Measurements from ENCODE around the gene RAVER1.

The RAVER1 gene

GRCh38 chr19:10318807-10319682 is 14.3 kb downstream of the RAVER1 start:
- H3K79me2 ChIP-seq: no peaks in the 10 kb centered on the region
- no peaks in the 10 kb centered on the region for H3K27me3 ChIP-seq (ENCODE audit: control insufficient read depth, insufficient read depth, low read length)
- H3K9ac ChIP-seq: no peak overlapping the region
- no peaks in the 10 kb centered on the region for H3K36me3 ChIP-seq (ENCODE audit: control insufficient read depth, insufficient read depth, low read length)
- no peak overlapping the region for H2AFZ ChIP-seq
- no peak overlapping the region for H3K27ac ChIP-seq
- H3K9me3 ChIP-seq (ENCODE audit: control insufficient read depth, low read length): no peaks in the 10 kb centered on the region
- no peak overlapping the region for H3K4me2 ChIP-seq (ENCODE audit: low read length)
- no peak overlapping the region for H3K4me3 ChIP-seq (ENCODE audit: low read depth, low read length)
- TF ChIP-seq, protein P1, sequence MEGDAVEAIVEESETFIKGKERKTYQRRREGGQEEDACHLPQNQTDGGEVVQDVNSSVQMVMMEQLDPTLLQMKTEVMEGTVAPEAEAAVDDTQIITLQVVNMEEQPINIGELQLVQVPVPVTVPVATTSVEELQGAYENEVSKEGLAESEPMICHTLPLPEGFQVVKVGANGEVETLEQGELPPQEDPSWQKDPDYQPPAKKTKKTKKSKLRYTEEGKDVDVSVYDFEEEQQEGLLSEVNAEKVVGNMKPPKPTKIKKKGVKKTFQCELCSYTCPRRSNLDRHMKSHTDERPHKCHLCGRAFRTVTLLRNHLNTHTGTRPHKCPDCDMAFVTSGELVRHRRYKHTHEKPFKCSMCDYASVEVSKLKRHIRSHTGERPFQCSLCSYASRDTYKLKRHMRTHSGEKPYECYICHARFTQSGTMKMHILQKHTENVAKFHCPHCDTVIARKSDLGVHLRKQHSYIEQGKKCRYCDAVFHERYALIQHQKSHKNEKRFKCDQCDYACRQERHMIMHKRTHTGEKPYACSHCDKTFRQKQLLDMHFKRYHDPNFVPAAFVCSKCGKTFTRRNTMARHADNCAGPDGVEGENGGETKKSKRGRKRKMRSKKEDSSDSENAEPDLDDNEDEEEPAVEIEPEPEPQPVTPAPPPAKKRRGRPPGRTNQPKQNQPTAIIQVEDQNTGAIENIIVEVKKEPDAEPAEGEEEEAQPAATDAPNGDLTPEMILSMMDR (IDR thresholded peaks at IDR 0.05): no peak
- peaks cover 9% of the 10 kb centered on the region for H3K4me1 ChIP-seq

DNA sequence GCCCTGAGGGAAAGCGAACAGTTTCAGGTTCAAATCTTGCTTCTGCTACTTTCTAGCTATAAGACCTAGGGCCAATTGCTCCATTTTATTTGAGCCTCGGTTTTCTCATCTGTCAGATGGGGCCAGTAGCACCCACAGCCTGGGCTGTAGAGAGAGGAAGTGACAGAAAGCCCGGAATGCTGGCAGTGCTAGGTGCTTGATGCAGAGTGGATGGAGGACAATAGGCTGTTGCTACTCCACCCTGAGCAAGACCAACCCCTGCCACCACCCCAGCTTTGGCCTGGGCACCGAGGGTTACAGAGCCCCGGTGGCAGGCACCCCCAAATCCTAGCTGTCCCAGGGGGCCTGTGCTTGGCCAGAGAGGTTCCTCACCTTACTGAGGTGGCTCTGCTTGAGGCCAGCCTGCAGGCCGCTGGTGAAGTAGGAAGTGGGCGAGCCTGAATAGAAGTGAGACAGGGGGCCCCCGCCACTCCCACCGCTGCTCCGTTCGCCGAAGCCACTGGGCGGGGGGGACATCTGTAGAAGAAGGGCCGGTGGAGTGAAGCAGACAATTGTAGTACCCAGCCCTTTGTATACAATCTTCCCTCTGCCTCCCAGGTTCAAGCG is 15.4 kb downstream of the RAVER1 start:
- Histone ChIP-seq H3K9me3 (ENCODE audit: control insufficient read depth, low read length) (no peaks in the 10 kb centered on the region), H2AFZ (no peak overlapping the region), H3K4me3 (ENCODE audit: low read depth, low read length) (no peak overlapping the region), H3K4me1 (peaks cover 9% of the 10 kb centered on the region), H3K27me3 (ENCODE audit: control insufficient read depth, insufficient read depth, low read length) (no peaks in the 10 kb centered on the region), H3K79me2 (no peaks in the 10 kb centered on the region), H3K4me2 (ENCODE audit: low read length) (no peak overlapping the region), H3K27ac (no peak overlapping the region), H3K9ac (no peak overlapping the region), H3K36me3 (ENCODE audit: control insufficient read depth, insufficient read depth, low read length) (no peaks in the 10 kb centered on the region)
- TF ChIP-seq, protein P1 (IDR thresholded peaks at IDR 0.05): no peak

- Histone ChIP-seq H3K4me3 (ENCODE audit: low read depth, low read length) (no peak overlapping the region), H3K9ac (no peak overlapping the region), H3K9me3 (ENCODE audit: control insufficient read depth, low read length) (no peaks in the 10 kb centered on the region), H3K79me2 (no peaks in the 10 kb centered on the region), H3K4me1 (peaks cover 9% of the 10 kb centered on the region), H3K27ac (no peak overlapping the region), H3K4me2 (ENCODE audit: low read length) (no peak overlapping the region), H3K36me3 (ENCODE audit: control insufficient read depth, insufficient read depth, low read length) (no peaks in the 10 kb centered on the region), H3K27me3 (ENCODE audit: control insufficient read depth, insufficient read depth, low read length) (no peaks in the 10 kb centered on the region), H2AFZ (no peak overlapping the region)
- TF ChIP-seq, protein P1 (IDR thresholded peaks at IDR 0.05): no peak
Observed at GRCh38 chr19:10317045-10317856, 16.1 kb downstream of the RAVER1 start.

- peak overlapping the region; percentile 93 for H3K4me3 ChIP-seq (ENCODE audit: low read depth, low read length)
- no peaks in the 10 kb centered on the region for H3K9me3 ChIP-seq (ENCODE audit: control insufficient read depth, low read length)
- peak overlapping the region; percentile 68 for H3K27ac ChIP-seq
- no peaks in the 10 kb centered on the region for H3K36me3 ChIP-seq (ENCODE audit: control insufficient read depth, insufficient read depth, low read length)
- H3K4me1 ChIP-seq: peaks cover 9% of the 10 kb centered on the region
- H3K9ac ChIP-seq: peak overlapping the region; percentile 21
- H3K4me2 ChIP-seq (ENCODE audit: low read length): peak overlapping the region; percentile 94
- H3K79me2 ChIP-seq: no peaks in the 10 kb centered on the region
- H3K27me3 ChIP-seq (ENCODE audit: control insufficient read depth, insufficient read depth, low read length): no peaks in the 10 kb centered on the region
- peak overlapping the region; percentile 98 for H2AFZ ChIP-seq
- TF ChIP-seq, protein P1 (IDR thresholded peaks at IDR 0.05): no peak
Observed at GRCh38 chr19:10316229-10317044, 16.9 kb downstream of the RAVER1 start.
